ENCODE measurements around the gene UBR4.

The UBR4 gene

DNA sequence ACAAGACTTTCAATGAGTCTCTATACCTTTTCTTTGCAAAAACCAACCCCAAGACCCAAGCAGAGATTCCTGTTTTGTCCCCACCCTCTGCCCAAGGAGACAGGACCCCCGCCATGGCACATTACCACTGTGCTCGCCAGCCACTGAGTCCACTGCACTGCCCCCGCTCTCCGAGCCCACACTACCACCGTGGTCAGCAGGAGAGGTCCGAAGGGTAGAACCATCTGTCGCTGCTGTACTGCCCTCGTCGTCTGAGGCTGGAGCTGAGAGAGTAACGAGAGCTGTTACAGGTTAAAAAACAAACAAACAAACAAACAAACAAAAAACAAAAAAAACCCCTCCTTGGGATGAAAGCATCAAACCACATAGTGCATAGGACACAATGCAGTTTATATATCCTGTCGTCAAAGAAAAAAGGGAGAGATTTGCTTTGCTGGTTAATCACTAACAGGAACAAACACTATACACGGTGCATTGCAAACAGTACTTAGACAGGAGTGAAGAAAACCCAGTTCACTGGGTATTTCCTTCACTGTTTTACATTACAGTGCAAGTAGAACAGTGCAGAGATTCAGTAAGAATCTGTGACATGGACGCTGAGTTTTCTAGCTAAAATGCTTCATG lies 71.0 kb downstream of the UBR4 start:
- no peak for TF ChIP-seq ESRRG (CRISPR knock-in tag; IDR thresholded peaks at IDR 0.05)
- no peak for TF ChIP-seq OSR1 (CRISPR knock-in tag; IDR thresholded peaks at IDR 0.05)
- TF ChIP-seq ZFP30 (CRISPR knock-in tag; IDR thresholded peaks at IDR 0.05), result no peak
- no peak for TF ChIP-seq ZNF565 (CRISPR knock-in tag; conservative IDR thresholded peaks at IDR 0.05; ENCODE audit: low read depth)
- TF ChIP-seq ARNTL (CRISPR knock-in tag; IDR thresholded peaks at IDR 0.05; ENCODE audit: borderline replicate concordance, low read depth), result no peak
- TF ChIP-seq BACH2 (CRISPR knock-in tag; IDR thresholded peaks at IDR 0.05; ENCODE audit: borderline replicate concordance), result no peak
- TF ChIP-seq SNAI2 (CRISPR knock-in tag; IDR thresholded peaks at IDR 0.05), result no peak
- TF ChIP-seq ZFP3 (CRISPR knock-in tag; IDR thresholded peaks at IDR 0.05), result no peak
- TF ChIP-seq TSHZ2 (CRISPR knock-in tag; IDR thresholded peaks at IDR 0.05), result no peak
- TF ChIP-seq, protein P1, sequence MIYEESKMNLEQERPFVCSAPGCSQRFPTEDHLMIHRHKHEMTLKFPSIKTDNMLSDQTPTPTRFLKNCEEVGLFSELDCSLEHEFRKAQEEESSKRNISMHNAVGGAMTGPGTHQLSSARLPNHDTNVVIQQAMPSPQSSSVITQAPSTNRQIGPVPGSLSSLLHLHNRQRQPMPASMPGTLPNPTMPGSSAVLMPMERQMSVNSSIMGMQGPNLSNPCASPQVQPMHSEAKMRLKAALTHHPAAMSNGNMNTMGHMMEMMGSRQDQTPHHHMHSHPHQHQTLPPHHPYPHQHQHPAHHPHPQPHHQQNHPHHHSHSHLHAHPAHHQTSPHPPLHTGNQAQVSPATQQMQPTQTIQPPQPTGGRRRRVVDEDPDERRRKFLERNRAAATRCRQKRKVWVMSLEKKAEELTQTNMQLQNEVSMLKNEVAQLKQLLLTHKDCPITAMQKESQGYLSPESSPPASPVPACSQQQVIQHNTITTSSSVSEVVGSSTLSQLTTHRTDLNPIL (CRISPR knock-in tag; IDR thresholded peaks at IDR 0.05; ENCODE audit: low read depth), result no peak
- no peak for TF ChIP-seq RARB (CRISPR knock-in tag; IDR thresholded peaks at IDR 0.05)
- TF ChIP-seq ISL1 (CRISPR knock-in tag; IDR thresholded peaks at IDR 0.05), result no peak
- TF ChIP-seq, protein P2, sequence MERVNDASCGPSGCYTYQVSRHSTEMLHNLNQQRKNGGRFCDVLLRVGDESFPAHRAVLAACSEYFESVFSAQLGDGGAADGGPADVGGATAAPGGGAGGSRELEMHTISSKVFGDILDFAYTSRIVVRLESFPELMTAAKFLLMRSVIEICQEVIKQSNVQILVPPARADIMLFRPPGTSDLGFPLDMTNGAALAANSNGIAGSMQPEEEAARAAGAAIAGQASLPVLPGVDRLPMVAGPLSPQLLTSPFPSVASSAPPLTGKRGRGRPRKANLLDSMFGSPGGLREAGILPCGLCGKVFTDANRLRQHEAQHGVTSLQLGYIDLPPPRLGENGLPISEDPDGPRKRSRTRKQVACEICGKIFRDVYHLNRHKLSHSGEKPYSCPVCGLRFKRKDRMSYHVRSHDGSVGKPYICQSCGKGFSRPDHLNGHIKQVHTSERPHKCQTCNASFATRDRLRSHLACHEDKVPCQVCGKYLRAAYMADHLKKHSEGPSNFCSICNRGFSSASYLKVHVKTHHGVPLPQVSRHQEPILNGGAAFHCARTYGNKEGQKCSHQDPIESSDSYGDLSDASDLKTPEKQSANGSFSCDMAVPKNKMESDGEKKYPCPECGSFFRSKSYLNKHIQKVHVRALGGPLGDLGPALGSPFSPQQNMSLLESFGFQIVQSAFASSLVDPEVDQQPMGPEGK (CRISPR knock-in tag; IDR thresholded peaks at IDR 0.05; ENCODE audit: borderline replicate concordance), result no peak
- TF ChIP-seq ZC3H10 (CRISPR knock-in tag; IDR thresholded peaks at IDR 0.05), result no peak
- TF ChIP-seq ZNF8 (CRISPR knock-in tag; IDR thresholded peaks at IDR 0.05), result no peak
- no peak for TF ChIP-seq GLIS3 (CRISPR knock-in tag; IDR thresholded peaks at IDR 0.05)
- TF ChIP-seq PPARA (CRISPR knock-in tag; IDR thresholded peaks at IDR 0.05; ENCODE audit: borderline replicate concordance), result no peak
- TF ChIP-seq, protein P3, sequence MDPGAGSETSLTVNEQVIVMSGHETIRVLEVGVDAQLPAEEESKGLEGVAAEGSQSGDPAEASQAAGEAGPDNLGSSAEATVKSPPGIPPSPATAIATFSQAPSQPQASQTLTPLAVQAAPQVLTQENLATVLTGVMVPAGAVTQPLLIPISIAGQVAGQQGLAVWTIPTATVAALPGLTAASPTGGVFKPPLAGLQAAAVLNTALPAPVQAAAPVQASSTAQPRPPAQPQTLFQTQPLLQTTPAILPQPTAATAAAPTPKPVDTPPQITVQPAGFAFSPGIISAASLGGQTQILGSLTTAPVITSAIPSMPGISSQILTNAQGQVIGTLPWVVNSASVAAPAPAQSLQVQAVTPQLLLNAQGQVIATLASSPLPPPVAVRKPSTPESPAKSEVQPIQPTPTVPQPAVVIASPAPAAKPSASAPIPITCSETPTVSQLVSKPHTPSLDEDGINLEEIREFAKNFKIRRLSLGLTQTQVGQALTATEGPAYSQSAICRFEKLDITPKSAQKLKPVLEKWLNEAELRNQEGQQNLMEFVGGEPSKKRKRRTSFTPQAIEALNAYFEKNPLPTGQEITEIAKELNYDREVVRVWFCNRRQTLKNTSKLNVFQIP (CRISPR knock-in tag; IDR thresholded peaks at IDR 0.05; ENCODE audit: borderline replicate concordance, low read depth), result no peak
- ATAC-seq, result no peak

DNA sequence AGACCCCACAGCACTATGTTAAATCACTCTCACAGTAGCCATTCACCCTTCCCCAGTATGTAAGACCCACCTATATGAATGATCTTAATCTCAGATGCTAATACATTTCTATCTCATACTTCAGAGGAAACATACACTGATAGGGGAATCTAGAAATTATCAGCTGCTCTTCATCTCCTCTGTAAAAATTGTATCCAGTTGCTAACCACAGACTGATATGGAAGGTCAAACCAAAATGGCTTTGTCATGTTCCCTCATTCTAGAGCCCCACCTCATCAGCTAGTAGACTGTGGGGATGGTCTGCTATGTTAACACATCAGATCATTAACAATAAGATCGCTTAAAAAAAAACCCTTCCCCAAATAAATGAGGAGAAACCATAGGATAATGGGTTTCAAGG lies 71.7 kb downstream of the UBR4 start:
- TF ChIP-seq ZNF70 (CRISPR knock-in tag; IDR thresholded peaks at IDR 0.05), result no peak
- TF ChIP-seq ZNF565 (CRISPR knock-in tag; conservative IDR thresholded peaks at IDR 0.05; ENCODE audit: low read depth), result no peak
- TF ChIP-seq ISL1 (CRISPR knock-in tag; IDR thresholded peaks at IDR 0.05), result no peak
- TF ChIP-seq TCF4 (CRISPR knock-in tag; IDR thresholded peaks at IDR 0.05; ENCODE audit: borderline replicate concordance), result no peak
- no peak for TF ChIP-seq ZFP30 (CRISPR knock-in tag; IDR thresholded peaks at IDR 0.05)
- TF ChIP-seq RARB (CRISPR knock-in tag; IDR thresholded peaks at IDR 0.05), result no peak
- TF ChIP-seq TSHZ2 (CRISPR knock-in tag; IDR thresholded peaks at IDR 0.05), result no peak
- TF ChIP-seq, protein P2 (CRISPR knock-in tag; IDR thresholded peaks at IDR 0.05; ENCODE audit: borderline replicate concordance), result no peak
- no peak for TF ChIP-seq ZC3H10 (CRISPR knock-in tag; IDR thresholded peaks at IDR 0.05)
- no peak for ATAC-seq
